SK-N-MC (cell line): Measurements from ENCODE around the gene TBC1D17.

Experiments
- EZH2 ChIP-seq: fragments of 200-600 bp; sonication (generic); IDR thresholded peaks from one replicate; pipeline ENCODE4 v1.6.1; 2017; ENCODE audit warnings: antibody characterized with exemption
- FOXP2 ChIP-seq: optimal IDR thresholded peaks from 2 replicates; pipeline ENCODE3; 2011; ENCODE audit warnings: mild to moderate bottlenecking, moderate library complexity; ENCODE audit not compliant: insufficient read depth; ENCODE audit errors: extremely low read length, control extremely low read depth
- POLR2AphosphoS5 ChIP-seq: IDR thresholded peaks from 2 replicates; pipeline ENCODE4 v1.6.1; 2012; ENCODE audit warnings: mild to moderate bottlenecking, low read depth, low read length, borderline replicate concordance

DNA sequence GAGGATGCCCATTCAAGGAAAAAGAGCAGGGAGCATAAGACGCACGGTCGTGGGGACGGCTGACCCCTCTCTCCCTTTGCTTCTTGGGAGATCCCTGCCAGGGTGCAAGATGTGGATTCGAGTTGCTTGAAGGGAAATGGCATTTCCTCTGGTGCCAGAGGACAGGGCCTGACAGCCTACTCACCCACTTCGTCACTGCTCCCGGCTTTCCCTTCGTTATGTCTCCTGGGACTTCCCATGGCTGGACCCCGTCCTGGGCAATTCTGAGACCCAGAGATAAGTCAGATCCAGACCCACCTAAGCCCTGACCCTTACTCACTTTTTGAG, 1.2 kb downstream of the TBC1D17 start:
- TF ChIP-seq EZH2 (no peak), POLR2AphosphoS5 (no peak), FOXP2 (no peak)
